ENCODE data around the gene LCE1F.

Gene LCE1F, protein sequence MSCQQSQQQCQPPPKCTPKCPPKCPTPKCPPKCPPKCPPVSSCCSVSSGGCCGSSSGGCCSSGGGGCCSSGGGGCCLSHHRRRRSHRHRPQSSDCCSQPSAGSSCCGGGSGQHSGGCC

DNA sequence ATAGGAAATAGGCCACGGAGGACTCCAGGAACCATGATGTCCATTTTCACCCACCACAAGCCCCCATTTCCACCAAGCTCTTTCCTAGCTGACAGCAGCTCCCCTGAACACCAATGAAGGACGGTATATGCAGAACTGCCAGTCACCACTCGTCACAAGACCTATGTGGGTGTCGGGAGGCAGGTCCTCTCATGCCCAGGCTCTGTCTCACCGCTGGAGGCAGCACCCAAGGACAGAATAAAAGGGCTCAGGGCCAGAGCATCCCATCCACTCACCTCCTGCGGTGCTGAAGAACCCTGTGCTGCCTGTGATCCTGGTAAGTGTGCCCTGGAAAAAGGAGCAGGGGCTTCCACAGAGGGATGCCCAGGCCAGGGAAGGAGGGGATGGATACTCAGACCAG, at the start of gene LCE1F:
Gene LCE1F (plus strand): TSS at position 266 of the 400 bp plus-strand sequence. CDS start 1,232 bp downstream, outside the sequence.
- no peak within 1 kb of the TSS for H3K4me3 ChIP-seq (ENCODE audit: low read depth in 1 of 2, low read length in 2 of 2)
- no peak within 1 kb of the TSS for H3K27ac ChIP-seq (ENCODE audit: low read length)
- no peaks in the 10 kb centered on the region for H3K27me3 ChIP-seq (ENCODE audit: low read depth, low read length)
- no peaks in the 10 kb centered on the region for H3K4me1 ChIP-seq (ENCODE audit: control insufficient read depth in 1 of 2, insufficient read depth in 2 of 2, low read length in 2 of 2)
- H3K36me3 ChIP-seq (ENCODE audit: control insufficient read depth in 1 of 2, insufficient read depth in 2 of 2, low read length in 2 of 2): no peaks in the 10 kb centered on the region
- H3K9me3 ChIP-seq (ENCODE audit: control insufficient read depth in 1 of 2, low read length in 2 of 2): peaks cover 0 to 3% of the 10 kb centered on the region in 2 donors

DNA sequence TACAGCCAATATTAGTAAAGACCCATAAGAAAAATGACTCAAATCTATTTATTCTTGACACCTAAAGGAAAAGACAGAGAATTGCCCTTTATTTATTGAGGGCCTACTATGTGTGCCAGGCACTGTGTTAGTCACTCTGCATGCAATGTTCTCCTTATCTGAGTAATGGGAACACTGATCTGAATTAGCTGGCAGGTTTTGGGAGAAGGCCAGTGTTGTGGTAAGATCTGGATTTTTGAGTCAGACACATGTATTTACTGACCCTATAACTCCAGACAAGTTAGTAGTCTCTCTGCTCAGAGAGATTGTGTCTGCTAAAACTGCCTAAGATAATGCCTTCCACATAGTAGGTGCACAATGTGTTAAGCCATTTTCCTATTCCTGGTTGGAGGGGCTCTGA, 49.7 kb upstream of the LCE1F start:
- H3K36me3 ChIP-seq (ENCODE audit: control insufficient read depth in 1 of 2, insufficient read depth in 2 of 2, low read length in 2 of 2): no peaks in the 10 kb centered on the region
- H3K27me3 ChIP-seq (ENCODE audit: low read depth, low read length): no peaks in the 10 kb centered on the region
- no peak overlapping the region for H3K4me3 ChIP-seq (ENCODE audit: low read depth in 1 of 2, low read length in 2 of 2)
- H3K4me1 ChIP-seq (ENCODE audit: control insufficient read depth in 1 of 2, insufficient read depth in 2 of 2, low read length in 2 of 2): no peaks in the 10 kb centered on the region
- no peak overlapping the region for H3K27ac ChIP-seq (ENCODE audit: low read length)
- no peaks in the 10 kb centered on the region for H3K9me3 ChIP-seq (ENCODE audit: control insufficient read depth in 1 of 2, low read length in 2 of 2)

DNA sequence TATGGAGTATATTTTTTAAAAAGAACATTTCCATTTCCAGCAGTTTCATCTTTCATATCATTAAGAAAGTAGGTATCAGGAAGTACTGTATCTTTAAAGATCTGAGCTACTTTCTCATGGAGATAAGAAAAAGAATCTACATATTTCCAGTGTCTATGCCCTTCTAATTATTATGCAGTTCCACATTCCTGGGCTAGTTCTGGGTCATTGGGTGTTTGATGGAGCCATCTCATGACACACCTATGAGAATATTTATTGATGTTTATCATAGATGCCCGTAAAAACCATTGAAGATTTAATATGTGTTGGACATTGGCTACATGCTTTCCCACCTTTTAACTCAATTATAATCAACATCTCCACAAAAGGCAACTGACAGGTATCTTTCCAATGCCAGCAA, 46.0 kb upstream of the LCE1F start:
- Histone ChIP-seq H3K4me1 (ENCODE audit: control insufficient read depth in 1 of 2, insufficient read depth in 2 of 2, low read length in 2 of 2) (no peaks in the 10 kb centered on the region), H3K9me3 (ENCODE audit: control insufficient read depth in 1 of 2, low read length in 2 of 2) (no peaks in the 10 kb centered on the region), H3K27ac (ENCODE audit: low read length) (no peak overlapping the region)

DNA sequence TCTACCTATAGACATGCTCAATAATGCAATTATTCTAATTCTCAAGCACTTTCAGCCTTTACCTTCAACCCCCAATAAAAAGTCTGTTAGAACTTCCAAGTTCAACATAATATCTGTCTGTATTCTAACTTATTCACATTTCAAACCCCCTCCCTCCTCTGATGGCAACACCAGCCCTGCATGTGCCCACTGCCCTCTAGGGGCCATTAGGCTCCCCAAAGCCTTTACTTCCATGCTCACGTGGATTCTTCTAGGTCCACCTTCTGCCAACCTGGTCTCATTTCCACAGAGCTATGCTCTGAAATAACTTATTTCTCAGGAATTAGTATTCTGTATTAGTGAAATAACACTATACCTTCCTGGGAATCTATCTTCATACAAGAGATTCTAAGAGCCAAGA, 39.3 kb upstream of the LCE1F start:
- Histone ChIP-seq H3K36me3 (ENCODE audit: control insufficient read depth in 1 of 2, insufficient read depth in 2 of 2, low read length in 2 of 2) (no peaks in the 10 kb centered on the region), H3K4me3 (ENCODE audit: low read depth in 1 of 2, low read length in 2 of 2) (no peak overlapping the region), H3K4me1 (ENCODE audit: control insufficient read depth in 1 of 2, insufficient read depth in 2 of 2, low read length in 2 of 2) (no peaks in the 10 kb centered on the region), H3K9me3 (ENCODE audit: control insufficient read depth in 1 of 2, low read length in 2 of 2) (no peaks in the 10 kb centered on the region), H3K27me3 (ENCODE audit: low read depth, low read length) (no peaks in the 10 kb centered on the region), H3K27ac (ENCODE audit: low read length) (no peak overlapping the region)

More for the DNA sequence above, 46.0 kb upstream of the LCE1F start:
- H3K27me3 ChIP-seq (ENCODE audit: low read depth, low read length): no peaks in the 10 kb centered on the region
- H3K4me3 ChIP-seq (ENCODE audit: low read depth in 1 of 2, low read length in 2 of 2): no peak overlapping the region
- no peaks in the 10 kb centered on the region for H3K36me3 ChIP-seq (ENCODE audit: control insufficient read depth in 1 of 2, insufficient read depth in 2 of 2, low read length in 2 of 2)

DNA sequence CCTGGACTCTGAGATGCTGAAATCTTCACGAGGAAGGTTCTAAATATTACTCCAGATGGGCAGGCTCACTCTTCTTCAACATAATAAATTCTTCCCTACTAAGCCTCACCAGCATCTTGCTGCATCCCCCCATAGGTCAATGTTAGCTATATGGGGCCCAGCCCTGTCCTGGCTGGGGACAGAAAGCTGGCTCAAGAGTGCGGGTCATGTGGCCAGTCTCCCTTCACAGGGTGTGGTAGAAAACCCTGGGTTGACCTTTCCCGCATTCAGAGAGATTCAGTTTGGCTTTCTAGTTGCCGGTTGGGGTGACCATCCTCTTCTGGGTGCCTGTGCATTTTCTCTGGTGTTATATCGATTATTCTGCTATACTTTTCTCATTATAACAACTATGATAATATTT, 36.9 kb upstream of the LCE1F start:
- Histone ChIP-seq H3K4me1 (ENCODE audit: control insufficient read depth in 1 of 2, insufficient read depth in 2 of 2, low read length in 2 of 2) (no peaks in the 10 kb centered on the region), H3K36me3 (ENCODE audit: control insufficient read depth in 1 of 2, insufficient read depth in 2 of 2, low read length in 2 of 2) (no peaks in the 10 kb centered on the region), H3K9me3 (ENCODE audit: control insufficient read depth in 1 of 2, low read length in 2 of 2) (no peaks in the 10 kb centered on the region), H3K27ac (ENCODE audit: low read length) (no peak overlapping the region), H3K27me3 (ENCODE audit: low read depth, low read length) (no peaks in the 10 kb centered on the region), H3K4me3 (ENCODE audit: low read depth in 1 of 2, low read length in 2 of 2) (no peak overlapping the region)

DNA sequence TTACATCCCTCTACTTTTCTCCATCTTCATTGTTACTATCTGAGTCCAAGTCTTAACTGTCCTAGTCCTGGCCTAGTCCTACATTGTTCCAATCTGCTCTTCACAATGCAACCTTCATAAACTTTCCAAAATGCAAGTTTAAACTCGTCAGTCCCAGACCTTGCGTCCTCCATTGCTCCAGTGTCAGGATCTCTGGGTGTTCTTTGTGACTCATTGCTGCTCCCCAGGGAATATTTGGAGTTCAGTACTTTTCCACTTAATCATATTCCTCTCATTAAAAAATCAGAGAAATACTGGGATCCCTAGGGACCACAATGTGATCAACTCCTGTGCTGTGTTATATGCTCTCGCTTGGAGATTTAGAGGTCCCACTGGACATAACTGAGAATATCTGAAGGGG, 35.1 kb upstream of the LCE1F start:
- Histone ChIP-seq H3K4me3 (ENCODE audit: low read depth in 1 of 2, low read length in 2 of 2) (no peak overlapping the region), H3K9me3 (ENCODE audit: control insufficient read depth in 1 of 2, low read length in 2 of 2) (no peaks in the 10 kb centered on the region), H3K27me3 (ENCODE audit: low read depth, low read length) (no peaks in the 10 kb centered on the region), H3K36me3 (ENCODE audit: control insufficient read depth in 1 of 2, insufficient read depth in 2 of 2, low read length in 2 of 2) (no peaks in the 10 kb centered on the region), H3K4me1 (ENCODE audit: control insufficient read depth in 1 of 2, insufficient read depth in 2 of 2, low read length in 2 of 2) (no peaks in the 10 kb centered on the region), H3K27ac (ENCODE audit: low read length) (no peak overlapping the region)

DNA sequence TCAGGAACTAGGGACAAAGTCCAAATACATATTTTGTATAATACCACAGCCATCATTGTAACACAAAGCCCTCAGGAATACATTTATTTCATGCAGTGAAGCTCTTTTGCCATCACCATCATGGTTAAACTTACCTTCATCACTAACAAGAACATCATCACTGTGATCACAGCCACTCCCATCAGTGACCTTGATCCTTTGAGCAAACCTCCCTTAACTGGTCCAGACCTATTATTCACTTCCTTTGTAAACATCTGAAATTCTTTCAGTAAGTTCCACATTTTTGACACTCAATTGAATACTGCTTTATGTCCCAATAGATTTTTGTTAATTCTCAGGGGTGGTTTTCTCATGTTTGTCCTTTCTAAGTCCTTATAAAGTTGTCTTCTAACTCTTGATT, 33.3 kb upstream of the LCE1F start:
- Histone ChIP-seq H3K36me3 (ENCODE audit: control insufficient read depth in 1 of 2, insufficient read depth in 2 of 2, low read length in 2 of 2) (no peaks in the 10 kb centered on the region), H3K27me3 (ENCODE audit: low read depth, low read length) (no peaks in the 10 kb centered on the region), H3K27ac (ENCODE audit: low read length) (no peak overlapping the region), H3K4me3 (ENCODE audit: low read depth in 1 of 2, low read length in 2 of 2) (no peak overlapping the region), H3K4me1 (ENCODE audit: control insufficient read depth in 1 of 2, insufficient read depth in 2 of 2, low read length in 2 of 2) (no peaks in the 10 kb centered on the region), H3K9me3 (ENCODE audit: control insufficient read depth in 1 of 2, low read length in 2 of 2) (no peaks in the 10 kb centered on the region)

DNA sequence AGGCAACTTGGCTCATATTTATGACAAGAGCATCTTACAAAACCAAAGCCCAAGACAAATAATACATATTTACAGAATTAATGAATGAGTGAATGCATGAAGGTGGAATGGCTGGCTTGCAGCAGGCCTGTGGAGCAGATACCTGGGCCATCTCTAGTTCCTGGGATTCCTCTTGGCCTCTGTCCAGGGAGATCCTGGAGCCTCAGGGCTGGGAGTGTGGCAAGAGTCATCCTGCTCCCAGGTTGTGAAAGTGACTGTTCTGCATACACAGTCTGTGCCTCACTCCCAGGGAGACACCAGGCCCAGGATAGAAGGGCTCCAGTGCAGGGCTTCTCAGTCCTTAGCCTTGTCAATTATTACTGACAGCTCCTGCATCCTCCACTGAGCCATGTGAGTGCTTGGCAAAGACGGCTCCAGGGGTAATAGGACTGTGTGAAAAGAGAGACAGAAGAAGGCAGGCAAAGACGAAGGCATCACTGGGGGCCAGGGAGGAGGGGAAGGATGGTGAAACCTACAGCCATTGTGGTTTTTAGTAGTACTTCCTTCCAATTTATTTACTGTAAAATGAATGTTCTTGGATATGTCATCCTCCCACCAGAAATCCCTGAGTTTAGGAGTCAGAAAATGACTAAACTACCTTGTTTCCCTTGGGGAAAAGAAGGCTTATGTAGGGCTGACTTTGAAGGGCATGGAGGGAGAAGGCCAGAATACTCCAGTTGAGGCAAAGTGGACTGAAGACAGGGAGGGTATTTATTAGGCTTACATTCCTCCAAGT, 31.4 kb upstream of the LCE1F start:
- H3K27me3 ChIP-seq (ENCODE audit: low read depth, low read length): no peaks in the 10 kb centered on the region
- no peak overlapping the region for H3K4me3 ChIP-seq (ENCODE audit: low read depth in 1 of 2, low read length in 2 of 2)
- H3K9me3 ChIP-seq (ENCODE audit: control insufficient read depth in 1 of 2, low read length in 2 of 2): no peaks in the 10 kb centered on the region
- H3K4me1 ChIP-seq (ENCODE audit: control insufficient read depth in 1 of 2, insufficient read depth in 2 of 2, low read length in 2 of 2): no peaks in the 10 kb centered on the region
- no peak overlapping the region for H3K27ac ChIP-seq (ENCODE audit: low read length)
- H3K36me3 ChIP-seq (ENCODE audit: control insufficient read depth in 1 of 2, insufficient read depth in 2 of 2, low read length in 2 of 2): no peaks in the 10 kb centered on the region

DNA sequence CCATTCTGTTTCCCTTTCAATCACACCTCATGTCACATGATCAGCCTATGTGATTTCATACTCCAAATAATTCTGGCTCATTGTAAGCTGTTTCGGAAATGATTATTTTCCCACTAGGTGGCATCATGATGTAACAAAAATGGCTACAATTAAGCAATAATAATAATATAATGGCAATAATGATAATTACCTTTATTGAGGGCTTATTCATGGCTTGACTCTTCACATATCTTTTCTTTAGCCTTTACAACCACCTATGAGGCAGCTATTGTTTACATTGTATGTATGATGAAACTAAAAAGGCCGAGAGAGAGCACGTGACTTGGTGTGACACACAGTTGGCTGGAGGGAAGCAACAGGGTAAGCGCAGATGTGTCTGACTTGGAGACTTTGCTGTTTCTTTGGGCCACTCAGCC, 29.6 kb upstream of the LCE1F start:
- Histone ChIP-seq H3K4me1 (ENCODE audit: control insufficient read depth in 1 of 2, insufficient read depth in 2 of 2, low read length in 2 of 2) (no peaks in the 10 kb centered on the region), H3K27ac (ENCODE audit: low read length) (no peak overlapping the region), H3K27me3 (ENCODE audit: low read depth, low read length) (no peaks in the 10 kb centered on the region), H3K9me3 (ENCODE audit: control insufficient read depth in 1 of 2, low read length in 2 of 2) (no peaks in the 10 kb centered on the region), H3K4me3 (ENCODE audit: low read depth in 1 of 2, low read length in 2 of 2) (no peak overlapping the region), H3K36me3 (ENCODE audit: control insufficient read depth in 1 of 2, insufficient read depth in 2 of 2, low read length in 2 of 2) (no peaks in the 10 kb centered on the region)

DNA sequence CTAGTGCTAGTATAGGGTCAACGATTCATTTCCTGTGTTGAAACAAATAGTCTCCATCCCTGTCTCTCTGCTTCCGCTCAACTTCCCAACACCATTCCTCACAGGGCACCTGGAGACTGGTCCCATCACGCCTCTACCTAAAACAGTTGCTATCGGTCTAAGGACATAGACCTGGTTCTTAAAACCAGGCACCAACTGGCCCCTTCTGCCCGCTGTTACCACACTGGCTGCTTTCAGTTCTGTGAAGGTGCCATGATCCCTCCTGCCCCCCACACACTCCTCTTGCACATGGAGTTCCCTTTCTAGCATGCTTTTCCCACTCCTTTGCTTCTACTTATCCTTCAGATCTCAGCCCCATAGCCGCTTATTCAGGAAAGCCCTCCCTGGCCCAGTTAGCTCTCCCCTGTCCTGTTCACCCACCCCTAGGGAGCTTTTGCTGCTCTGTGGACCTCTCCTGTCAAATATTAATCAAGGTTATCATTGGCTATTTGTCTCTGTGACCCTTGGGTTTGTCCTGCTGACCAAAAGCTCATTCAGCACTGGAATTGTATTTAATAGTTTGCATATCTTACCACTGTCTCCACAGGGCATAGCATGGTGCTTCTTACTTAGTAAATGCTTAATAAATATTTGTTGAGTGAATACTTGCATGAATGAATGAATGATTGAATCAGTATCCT, 29.0 kb upstream of the LCE1F start:
- no peaks in the 10 kb centered on the region for H3K9me3 ChIP-seq (ENCODE audit: control insufficient read depth in 1 of 2, low read length in 2 of 2)
- H3K36me3 ChIP-seq (ENCODE audit: control insufficient read depth in 1 of 2, insufficient read depth in 2 of 2, low read length in 2 of 2): no peaks in the 10 kb centered on the region
- H3K27ac ChIP-seq (ENCODE audit: low read length): no peak overlapping the region
- no peaks in the 10 kb centered on the region for H3K4me1 ChIP-seq (ENCODE audit: control insufficient read depth in 1 of 2, insufficient read depth in 2 of 2, low read length in 2 of 2)
- H3K27me3 ChIP-seq (ENCODE audit: low read depth, low read length): no peaks in the 10 kb centered on the region
- no peak overlapping the region for H3K4me3 ChIP-seq (ENCODE audit: low read depth in 1 of 2, low read length in 2 of 2)

DNA sequence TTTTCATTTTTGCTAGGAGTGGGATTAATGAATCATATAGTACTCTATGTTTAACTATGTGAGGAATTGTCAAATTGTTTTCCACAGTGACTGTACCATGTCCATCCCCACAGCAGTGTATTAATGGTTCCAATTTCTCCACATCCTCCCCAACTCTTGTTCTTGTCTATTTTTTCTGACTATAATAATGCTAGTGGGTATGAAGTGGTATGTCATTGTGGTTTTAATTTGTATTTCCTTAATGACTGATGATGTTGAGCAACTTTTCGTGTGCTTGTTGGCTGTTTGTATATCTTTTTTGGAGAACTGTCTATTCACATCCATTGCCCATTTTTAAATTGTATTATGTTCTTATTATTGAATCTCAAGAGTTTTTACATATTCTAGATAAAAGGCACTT, 27.1 kb upstream of the LCE1F start:
- Histone ChIP-seq H3K4me1 (ENCODE audit: control insufficient read depth in 1 of 2, insufficient read depth in 2 of 2, low read length in 2 of 2) (no peaks in the 10 kb centered on the region), H3K36me3 (ENCODE audit: control insufficient read depth in 1 of 2, insufficient read depth in 2 of 2, low read length in 2 of 2) (no peaks in the 10 kb centered on the region)

More for the DNA sequence above, 27.1 kb upstream of the LCE1F start:
- Histone ChIP-seq H3K4me3 (ENCODE audit: low read depth in 1 of 2, low read length in 2 of 2) (no peak overlapping the region), H3K27me3 (ENCODE audit: low read depth, low read length) (no peaks in the 10 kb centered on the region), H3K27ac (ENCODE audit: low read length) (no peak overlapping the region), H3K9me3 (ENCODE audit: control insufficient read depth in 1 of 2, low read length in 2 of 2) (no peaks in the 10 kb centered on the region)

All from muscle layer of duodenum (tissue), 2 donors.